Breast epithelium (tissue), 3 donors: ENCODE results near the gene HIPK2.

ENCODE experiments used
- POLR2A ChIP-seq: fragments of 450-650 bp; IDR thresholded peaks from one replicate; pipeline ENCODE4 v1.6.1; 2016; ENCODE audit warnings: antibody characterized with exemption, mild to moderate bottlenecking, moderate library complexity
- POLR2AphosphoS5 ChIP-seq, 3 donors: sonication (generic); formaldehyde crosslinking; IDR thresholded peaks; one replicate each; pipeline ENCODE4 v1.6.1; 2017; ENCODE audit warnings: antibody characterized with exemption in 3 of 3
- TF ChIP-seq, protein P1 (sequence below), 3 donors: fragments of 450-650 bp; IDR thresholded peaks; one replicate each; pipeline ENCODE4 v1.5.1; 2016 to 2017; ENCODE audit warnings: antibody characterized with exemption in 3 of 3, mild to moderate bottlenecking in 3 of 3, moderate library complexity in 3 of 3

DNA sequence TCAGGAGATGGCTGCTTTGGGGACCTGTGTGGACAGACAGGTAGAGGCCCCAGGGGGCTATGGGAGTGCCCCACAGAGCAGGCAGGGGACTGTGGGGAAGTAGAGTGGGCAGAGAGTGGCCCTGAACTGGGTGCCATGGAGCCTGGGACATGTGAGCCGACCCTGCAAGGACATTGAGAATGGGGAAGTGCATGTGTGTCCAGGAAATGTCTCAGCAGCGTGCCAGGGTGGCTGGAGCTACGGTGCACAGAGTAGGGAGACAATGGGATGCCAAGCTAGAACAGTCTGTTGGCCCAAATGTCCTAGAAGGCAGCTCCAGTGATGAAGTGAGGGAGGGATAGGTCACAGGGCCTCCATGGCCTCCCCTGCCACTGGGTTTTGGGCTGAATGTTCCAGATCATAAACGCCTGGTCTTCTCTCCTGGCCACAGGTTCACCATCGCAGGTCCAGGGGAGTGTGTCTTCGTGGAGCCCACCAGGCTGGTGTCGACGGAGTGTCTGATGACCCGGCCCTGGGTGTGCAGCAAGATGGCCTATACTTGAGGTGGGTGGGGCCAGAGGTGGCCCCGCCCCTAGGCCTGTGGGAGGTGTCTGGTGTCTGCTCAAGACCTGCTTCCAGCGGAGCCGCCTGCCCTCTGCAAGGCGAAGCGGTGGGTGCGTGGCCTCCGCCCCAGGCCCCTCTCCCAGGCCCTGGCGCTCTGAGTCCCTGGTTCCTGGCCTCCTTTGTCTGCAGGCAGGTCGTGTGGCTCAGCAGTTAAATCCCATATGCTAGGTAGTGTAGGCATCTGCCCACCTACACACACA lies 233.8 kb downstream of the HIPK2 start:
- TF ChIP-seq, protein P1, sequence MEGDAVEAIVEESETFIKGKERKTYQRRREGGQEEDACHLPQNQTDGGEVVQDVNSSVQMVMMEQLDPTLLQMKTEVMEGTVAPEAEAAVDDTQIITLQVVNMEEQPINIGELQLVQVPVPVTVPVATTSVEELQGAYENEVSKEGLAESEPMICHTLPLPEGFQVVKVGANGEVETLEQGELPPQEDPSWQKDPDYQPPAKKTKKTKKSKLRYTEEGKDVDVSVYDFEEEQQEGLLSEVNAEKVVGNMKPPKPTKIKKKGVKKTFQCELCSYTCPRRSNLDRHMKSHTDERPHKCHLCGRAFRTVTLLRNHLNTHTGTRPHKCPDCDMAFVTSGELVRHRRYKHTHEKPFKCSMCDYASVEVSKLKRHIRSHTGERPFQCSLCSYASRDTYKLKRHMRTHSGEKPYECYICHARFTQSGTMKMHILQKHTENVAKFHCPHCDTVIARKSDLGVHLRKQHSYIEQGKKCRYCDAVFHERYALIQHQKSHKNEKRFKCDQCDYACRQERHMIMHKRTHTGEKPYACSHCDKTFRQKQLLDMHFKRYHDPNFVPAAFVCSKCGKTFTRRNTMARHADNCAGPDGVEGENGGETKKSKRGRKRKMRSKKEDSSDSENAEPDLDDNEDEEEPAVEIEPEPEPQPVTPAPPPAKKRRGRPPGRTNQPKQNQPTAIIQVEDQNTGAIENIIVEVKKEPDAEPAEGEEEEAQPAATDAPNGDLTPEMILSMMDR (IDR thresholded peaks at IDR 0.05) = no peak
- TF ChIP-seq POLR2A (no peak), POLR2AphosphoS5 (IDR thresholded peaks at IDR 0.05) (no peak)
